GM18505 (cell line): Measurements from ENCODE around the gene CDCA3.
A peak's percentile ranks its signal among the peaks of the same experiment; 100 is the strongest.
"Not testable (repeated sequence)": the region's sequence is repeated elsewhere in the genome, so short reads cannot be mapped to it uniquely, and the experiment has no call there.

Experiments
- ATAC-seq: cut with Tn5 transposase; IDR thresholded peaks from one replicate; pipeline ENCODE4 v1.9.1; 2021; ENCODE audit not compliant: unreplicated experiment
- POLR2A ChIP-seq: IDR thresholded peaks from 4 replicates; pipeline ENCODE4 v1.6.1; 2011; ENCODE audit warnings: borderline replicate concordance; ENCODE audit not compliant: insufficient read depth, insufficient read length; ENCODE audit errors: extremely low read depth

Gene CDCA3

DNA sequence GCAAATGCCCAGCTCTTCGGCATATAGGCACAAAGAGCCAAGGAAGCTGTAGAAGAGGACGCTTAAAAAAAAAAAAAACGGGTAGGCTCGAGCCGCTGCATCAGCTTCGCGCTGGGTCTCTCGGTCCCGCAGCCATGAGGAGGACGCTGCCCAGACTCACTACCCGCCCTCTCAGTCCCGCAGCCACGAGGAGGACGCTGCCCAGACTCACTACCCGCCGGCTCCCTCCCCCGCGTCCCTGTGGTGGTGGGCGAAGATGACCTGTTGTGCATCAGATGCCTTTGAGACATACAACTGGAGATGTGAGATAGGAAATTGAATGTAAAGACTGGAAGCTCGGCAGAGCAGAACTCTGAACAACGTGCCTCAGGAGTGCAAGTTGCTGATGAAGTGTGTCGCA is 33.5 kb upstream of the CDCA3 start:
- no peak for ATAC-seq
- TF ChIP-seq POLR2A: no peak

DNA sequence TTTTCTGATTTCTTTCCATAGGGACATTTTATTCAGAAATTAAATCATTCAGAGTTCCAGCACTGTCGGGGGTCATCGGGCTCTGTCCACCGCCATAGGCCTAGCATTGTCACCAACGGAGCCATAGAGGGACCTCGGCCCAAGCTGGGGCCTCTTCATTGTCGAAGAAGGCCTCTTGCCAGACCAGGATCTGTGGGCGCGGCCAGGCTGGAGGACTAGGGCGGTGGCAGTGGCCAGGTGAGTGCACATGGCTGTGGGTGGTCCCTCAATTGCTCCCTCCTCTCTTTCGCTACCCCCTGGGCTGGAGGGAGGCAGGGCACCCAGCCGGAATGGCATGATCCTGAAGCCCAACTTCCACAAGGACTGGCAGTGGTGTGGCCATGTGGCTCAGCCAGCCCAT is 32.6 kb upstream of the CDCA3 start:
- no peak for TF ChIP-seq POLR2A
- ATAC-seq: no peak

DNA sequence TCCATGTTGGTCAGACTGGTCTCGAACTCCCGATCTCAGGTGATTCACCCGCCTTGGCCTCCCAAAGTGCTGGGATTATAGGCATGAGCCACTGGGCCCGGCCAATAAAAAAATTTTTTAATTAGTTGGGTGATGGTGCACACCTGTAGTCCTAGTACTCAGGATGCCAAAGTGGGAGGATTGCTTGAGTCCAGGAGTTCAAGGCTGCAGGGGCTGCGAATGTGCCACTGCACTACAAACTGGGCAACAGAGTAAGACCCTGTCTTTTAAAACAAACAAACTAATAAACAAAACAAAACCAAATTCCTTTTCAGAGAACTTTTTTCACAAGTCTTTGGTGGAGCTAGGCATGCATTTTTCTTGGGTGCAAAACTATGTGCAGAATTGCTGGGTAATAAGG is 32.2 kb upstream of the CDCA3 start:
- no peak for ATAC-seq
- no peak for TF ChIP-seq POLR2A

DNA sequence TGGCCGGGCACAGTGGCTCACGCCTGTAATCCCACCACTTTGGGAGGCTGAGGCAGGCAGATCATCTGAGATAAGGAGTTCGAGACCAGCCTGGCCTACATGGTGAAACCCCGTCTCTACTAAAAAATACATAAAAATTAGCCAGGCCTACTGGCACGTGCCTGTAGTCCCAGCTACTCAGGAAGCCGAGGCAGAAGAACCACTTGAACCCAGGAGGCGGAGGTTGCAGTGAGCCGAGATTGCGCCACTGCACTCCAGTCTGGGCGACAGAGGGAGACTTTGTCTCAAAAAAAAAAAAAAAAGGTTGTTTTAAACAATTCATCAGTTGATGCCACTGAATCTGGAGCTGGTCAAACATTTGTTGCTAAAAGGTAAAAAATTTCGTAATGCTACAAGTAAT is 28.7 kb upstream of the CDCA3 start:
- not testable (repeated sequence) for ATAC-seq

DNA sequence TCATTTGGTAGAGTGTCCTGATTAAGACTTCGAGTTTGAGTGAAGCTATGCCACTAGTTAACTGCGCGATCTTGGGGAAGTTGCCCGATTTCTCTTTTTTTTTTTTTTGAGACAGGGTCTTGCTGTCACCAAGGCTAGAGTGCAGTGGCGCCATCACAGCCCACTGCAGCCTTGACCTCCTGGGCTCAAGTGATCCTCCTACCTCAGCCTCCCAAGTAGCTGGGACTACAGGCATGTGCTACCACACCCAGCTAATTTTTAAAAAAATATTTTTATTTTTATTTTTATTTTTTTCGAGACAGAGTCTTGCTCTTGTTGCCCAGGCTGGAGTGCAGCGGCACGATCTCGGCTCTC is 22.9 kb upstream of the CDCA3 start:
- not testable (repeated sequence) for ATAC-seq

DNA sequence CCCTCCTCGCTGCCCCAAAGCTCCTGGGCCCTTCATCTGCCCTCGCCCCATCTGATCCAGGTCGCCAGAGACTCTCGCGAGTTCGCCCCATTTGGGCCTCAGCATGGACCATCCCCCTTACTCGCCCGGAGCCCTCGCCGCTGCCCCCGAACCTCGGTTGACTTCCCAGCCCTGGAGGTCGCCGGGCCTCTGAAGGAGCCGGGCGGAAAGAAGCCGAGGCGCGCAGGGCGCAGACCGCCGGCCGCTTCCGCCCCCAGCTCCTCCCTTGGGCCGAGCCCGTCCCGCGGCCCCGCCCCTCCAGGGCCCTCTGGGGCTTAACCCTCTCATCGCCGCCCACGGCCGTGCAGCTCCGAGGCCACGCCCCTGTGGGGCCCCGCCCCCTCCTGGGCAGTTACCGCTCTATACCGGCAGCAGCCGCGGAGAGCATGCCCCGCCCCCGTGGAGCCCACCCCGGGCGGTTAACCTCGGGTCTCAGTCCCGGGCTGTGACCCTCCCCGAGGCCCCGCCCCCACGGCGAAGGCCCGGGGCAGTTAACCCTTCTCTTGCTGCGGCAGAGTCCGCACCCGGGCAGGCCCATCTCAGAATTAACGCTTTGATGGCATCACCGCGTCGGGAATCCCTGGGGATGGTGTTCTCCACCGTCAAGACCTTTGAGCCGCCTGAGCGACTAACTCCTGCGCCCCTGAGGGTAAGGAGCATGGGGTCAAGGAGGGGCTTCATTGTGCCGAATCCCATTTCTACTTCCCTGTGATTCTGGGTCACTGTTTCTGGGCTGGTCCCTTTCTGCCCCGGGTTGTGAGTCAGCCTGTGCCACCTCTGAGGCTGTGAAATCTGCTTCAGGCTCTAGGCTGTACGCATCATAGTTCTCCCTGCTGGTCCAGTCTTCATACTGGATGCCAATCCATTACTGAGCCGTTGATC is 22.3 kb upstream of the CDCA3 start, which contains the start of gene SPSB2:
Gene SPSB2 (minus strand): TSS at position 210 of the 921 bp plus-strand sequence. CDS start 402 bp downstream, outside the sequence.
- ATAC-seq: peak; percentile 67
- TF ChIP-seq POLR2A: peak; percentile 72

DNA sequence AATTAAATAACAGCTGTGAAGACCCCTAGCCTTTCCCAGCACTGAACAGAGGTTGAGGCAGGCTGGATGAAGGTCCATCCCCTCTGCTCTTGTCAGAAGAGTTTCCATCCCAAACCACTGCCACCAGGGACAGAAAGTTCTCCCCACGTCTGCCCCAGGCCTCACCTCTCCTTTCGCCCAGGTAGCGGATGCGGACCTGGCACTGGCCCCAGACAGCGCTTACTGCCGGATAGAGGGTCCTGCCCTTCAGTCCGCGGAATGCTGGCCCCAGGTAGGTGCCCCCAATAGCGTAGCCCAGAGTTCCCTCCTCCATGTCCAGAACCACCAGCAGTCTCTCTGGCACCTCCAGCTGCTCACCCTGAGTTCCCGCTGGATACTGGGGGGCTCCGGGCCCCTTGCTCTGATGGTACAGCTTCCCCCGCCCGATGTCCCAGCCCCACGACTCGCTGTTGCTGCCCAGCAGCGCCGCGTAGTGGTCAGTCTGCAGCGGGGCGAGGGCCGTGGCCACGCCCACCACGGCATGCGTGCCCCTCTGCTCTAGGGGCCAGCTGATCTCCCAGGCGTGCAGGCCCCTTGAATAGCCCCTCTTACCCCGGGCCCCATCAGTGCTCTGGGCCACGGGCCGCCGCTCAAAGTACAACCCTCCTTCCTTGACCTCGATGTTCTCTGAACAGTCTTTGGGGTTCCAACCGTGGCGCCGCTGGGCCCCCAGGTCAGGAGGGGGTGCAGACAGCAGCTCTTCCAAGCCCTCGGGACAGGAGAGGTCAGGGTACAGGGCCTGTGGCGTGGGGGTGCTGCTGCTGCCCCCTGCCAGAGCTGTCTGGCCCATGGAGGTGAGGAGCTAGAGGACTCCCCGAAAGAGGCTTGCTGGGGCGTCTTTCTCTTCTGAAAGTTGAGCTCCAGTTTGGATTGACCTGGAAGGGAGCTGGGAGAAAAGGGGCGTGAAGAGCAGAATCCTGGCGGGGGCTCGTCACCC is 21.3 kb upstream of the CDCA3 start:
- TF ChIP-seq POLR2A: peak; percentile 55
- no peak for ATAC-seq

DNA sequence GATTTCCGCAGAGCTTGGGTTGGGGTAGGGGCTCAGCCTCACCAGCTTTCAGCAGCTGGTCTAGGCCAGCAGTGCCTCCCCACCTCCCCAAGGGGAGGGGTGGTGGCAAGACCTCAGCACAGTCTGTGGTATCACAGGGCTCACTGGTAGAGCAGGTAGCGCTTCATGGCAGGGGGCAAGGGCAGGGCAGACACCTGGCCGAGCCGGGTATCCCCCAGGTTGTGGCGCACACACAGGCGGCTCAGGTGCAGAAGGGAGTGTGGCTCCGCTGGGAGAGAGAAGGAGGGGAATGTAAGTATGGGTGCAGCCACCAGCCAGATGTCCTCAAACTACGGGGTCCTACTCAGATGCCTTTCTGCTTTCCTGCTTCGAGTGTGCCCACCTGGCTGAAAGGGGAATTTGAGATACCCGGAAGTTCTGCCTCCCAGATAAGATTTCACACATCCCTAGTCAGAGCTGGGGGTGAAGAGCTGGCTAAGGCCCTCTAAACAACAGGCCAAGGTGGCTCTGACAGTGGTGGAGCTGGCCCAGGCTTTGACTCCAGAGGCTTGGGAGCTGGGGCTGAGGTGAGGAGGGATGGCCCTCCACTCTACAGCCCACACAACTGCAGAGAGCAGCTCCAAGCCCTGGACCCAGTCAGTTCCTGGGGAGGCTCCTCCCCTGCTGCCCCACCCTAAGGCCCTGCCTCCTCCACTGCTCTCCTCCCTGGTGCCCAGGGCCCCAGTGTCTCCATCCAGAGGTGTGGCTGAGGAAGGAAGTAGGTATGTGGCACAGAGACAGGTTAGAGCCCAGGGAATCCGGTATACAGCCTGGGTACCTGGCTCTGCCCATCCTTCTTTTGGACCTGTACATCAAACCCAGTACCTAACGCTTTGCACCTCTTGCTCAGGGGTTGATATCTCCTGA is 20.2 kb upstream of the CDCA3 start:
- TF ChIP-seq POLR2A: no peak
- ATAC-seq: no peak

DNA sequence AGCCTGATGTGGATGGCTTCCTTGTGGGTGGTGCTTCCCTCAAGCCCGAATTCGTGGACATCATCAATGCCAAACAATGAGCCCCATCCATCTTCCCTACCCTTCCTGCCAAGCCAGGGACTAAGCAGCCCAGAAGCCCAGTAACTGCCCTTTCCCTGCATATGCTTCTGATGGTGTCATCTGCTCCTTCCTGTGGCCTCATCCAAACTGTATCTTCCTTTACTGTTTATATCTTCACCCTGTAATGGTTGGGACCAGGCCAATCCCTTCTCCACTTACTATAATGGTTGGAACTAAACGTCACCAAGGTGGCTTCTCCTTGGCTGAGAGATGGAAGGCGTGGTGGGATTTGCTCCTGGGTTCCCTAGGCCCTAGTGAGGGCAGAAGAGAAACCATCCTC is 19.2 kb upstream of the CDCA3 start:
- ATAC-seq: not testable (repeated sequence)

DNA sequence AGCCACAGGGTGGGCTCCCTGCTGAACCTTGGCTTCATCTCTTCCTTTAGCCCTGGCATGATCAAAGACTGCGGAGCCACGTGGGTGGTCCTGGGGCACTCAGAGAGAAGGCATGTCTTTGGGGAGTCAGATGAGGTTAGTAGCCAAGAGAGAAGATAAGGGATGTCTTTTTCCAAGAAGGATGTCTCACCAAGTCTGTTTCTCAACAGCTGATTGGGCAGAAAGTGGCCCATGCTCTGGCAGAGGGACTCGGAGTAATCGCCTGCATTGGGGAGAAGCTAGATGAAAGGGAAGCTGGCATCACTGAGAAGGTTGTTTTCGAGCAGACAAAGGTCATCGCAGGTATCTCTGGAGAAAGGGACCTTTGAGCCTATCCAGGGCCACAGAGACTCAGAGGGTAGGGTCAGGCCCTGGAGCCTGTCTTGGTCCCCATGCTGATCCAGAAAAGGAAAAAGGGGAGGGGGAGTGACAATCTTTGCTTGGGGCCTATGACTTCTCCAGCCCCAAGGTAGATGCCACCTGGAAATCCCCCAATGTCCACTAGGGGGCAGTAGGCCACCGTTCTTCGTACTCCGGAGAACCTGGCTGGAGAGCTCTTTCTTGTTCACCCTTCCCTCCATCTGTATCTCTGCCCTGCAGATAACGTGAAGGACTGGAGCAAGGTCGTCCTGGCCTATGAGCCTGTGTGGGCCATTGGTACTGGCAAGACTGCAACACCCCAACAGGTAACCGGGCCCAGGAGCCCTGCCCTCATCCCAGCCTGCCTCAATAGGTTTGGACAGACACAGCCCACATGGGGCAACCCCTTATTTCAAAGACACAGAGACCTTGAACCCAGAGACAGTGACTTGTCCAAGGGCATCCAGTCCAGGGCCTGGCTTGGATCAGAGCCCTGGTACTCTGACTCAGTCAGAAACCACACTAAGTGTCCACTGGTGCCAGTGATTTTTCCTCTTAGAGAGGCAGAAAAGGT is 18.2 kb upstream of the CDCA3 start:
- ATAC-seq: no peak
- no peak for TF ChIP-seq POLR2A

DNA sequence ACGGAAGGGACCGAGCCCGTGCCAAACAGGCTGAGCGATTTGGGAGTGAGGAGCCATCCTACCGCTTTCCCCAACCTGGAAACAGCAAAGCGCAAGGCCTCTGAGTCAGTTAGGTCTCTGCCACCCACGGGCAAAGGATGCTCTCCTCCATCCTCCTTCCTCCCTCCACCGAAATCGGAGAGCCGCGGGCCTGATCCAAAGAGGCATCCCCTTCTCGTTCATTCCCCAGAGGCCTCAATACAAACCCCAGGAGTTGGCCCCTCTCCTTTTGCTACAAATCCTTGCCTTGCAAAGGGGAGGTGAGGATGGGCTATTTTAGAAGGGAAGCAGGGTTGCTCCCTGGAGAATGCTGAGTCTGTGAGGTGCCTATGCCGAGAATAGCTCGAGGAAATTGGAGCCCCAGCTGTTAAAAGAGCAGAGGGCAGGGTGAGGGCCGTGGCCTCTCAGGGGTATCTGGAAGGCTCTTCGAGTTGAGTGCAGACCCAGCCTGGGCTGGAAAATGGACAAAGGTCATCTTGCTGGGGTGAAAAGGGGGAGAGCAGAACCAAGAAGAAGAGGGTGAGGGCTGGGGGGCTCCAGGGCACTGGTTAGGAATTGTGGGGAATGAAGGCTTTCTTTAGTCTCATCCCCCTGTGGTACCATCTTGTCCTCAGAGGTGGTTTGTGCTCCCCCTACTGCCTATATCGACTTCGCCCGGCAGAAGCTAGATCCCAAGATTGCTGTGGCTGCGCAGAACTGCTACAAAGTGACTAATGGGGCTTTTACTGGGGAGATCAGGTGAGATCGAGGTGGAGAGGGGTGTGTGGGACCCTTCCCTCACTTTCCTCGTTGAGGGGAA is 17.3 kb upstream of the CDCA3 start:
- no peak for ATAC-seq

More for the DNA sequence above, 17.3 kb upstream of the CDCA3 start:
- TF ChIP-seq POLR2A: no peak
